GM12892 (cell line): ENCODE results near the gene IRS1.

ENCODE experiments used
- DNase-seq: peaks from one replicate; pipeline ENCODE4 v3.0.0; 2011; ENCODE audit not compliant: insufficient read length
- FAIRE-seq: peaks from 2 replicates; lab custom pipeline; 2011; peaks lifted over from hg19 to GRCh38; lab: Jason Lieb, UNC
- POLR2A ChIP-seq: IDR thresholded peaks from 2 replicates; pipeline ENCODE4 v1.6.1; 2011; ENCODE audit warnings: low read depth, low read length, control low read depth
- POLR2AphosphoS5 ChIP-seq: IDR thresholded peaks from 2 replicates; pipeline ENCODE4 v1.6.1; 2011; ENCODE audit warnings: low read depth, low read length, control low read depth
- TAF1 ChIP-seq: IDR thresholded peaks from 2 replicates; pipeline ENCODE4 v1.6.1; 2011; ENCODE audit warnings: low read depth, mild to moderate bottlenecking, control low read depth, low read length, borderline replicate concordance

The IRS1 gene

DNA sequence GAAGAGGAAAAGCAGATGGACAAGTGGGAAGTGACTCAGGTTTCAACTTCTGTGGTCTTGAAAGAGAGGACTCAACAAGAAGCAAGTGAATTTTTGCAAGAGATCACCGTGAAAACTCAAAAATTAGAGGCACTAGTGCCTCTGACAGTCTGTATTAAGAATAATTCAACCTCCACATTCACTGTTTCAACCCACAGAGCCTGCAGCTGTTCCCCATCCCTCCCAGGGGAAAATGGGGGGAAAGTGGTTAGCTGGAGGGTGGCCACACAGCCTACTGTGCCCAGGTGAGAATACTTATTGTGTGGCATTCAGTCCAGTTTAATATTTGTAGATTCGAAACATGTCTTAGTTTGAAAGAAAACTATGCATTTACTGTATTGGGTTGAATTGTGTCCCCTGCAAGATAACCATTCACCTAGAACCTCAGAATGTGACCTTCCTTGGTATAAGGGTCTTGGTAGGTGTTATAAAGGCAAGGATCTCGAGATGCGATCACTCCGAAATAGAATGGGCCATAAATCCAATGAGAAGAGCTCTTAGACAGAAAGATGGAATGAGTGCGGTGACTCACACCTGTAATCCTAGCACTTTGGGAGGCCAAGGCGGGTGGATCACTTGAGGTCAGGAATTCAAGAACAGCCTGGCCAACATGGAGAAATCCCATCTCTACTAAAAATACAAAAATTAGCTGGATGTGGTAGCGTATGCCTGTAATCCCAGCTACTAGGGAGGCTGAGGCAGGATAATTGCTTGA is 94.3 kb downstream of the IRS1 start:
- TF ChIP-seq POLR2AphosphoS5 = no peak
- TF ChIP-seq TAF1 = no peak
- no peak for TF ChIP-seq POLR2A
- FAIRE-seq (no peak), DNase-seq (no peak)

DNA sequence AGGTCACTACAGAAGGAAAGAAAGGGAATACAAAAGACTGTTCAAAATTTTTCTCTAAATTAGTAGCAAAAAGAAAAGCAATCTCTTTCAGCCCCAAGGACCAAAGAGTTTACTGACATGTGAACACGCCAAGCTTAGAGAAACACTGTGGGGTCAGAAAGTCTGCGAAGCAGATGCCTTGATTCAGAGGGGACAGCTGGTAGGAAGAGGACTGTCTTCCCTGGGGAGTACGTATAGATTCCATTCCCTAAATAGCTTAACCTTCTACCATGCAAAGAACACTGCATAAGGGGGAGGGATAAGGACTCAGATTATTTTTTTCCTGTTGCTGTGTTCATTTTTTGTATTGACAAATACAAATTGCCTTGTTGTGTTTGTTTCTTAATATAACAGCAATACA is 96.1 kb downstream of the IRS1 start:
- DNase-seq = no peak
- FAIRE-seq = no peak
- TF ChIP-seq TAF1 = no peak
- no peak for TF ChIP-seq POLR2AphosphoS5
- TF ChIP-seq POLR2A = no peak

DNA sequence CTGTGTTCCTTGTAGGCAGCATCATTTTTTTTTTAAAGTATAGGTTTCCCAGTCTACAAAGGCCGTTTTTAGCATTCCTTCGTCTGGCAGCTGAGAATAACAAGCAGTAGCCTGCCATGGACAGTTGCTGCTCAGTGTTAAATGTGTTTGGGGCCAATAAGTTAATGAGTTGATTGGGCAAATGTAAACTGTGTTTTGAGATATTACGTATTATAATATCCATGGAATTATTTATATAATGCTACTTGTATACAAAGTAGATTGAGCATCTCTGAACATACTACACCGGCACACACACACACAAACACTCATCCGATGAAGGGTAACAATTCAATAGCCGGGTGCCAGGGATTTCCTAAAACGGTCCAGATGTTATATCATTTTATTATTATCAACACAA is 97.2 kb downstream of the IRS1 start:
- no peak for TF ChIP-seq POLR2A
- TF ChIP-seq TAF1 = no peak
- TF ChIP-seq POLR2AphosphoS5 = no peak
- DNase-seq = no peak
- no peak for FAIRE-seq

DNA sequence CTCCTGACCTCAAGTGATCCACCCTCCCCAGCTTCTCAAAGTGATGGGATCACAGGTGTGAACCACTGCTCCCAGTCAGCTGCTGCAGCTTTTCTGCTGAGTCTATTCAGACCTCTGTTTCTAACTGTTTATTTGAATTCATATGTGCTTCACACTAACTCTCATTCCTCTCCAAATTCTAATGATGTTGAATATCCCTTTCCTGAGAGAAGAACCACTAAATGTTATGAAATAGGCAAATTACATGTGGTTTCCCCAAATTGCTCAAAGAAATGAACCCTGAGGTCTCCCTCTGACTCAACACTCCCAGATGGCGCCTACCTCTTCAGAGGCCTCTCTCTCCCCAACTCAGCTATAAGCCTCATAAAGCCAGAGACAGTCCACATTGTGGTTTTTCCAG is 98.6 kb downstream of the IRS1 start:
- FAIRE-seq (no peak), DNase-seq (no peak)
- TF ChIP-seq POLR2AphosphoS5 = no peak
- TF ChIP-seq TAF1 = no peak
- no peak for TF ChIP-seq POLR2A

DNA sequence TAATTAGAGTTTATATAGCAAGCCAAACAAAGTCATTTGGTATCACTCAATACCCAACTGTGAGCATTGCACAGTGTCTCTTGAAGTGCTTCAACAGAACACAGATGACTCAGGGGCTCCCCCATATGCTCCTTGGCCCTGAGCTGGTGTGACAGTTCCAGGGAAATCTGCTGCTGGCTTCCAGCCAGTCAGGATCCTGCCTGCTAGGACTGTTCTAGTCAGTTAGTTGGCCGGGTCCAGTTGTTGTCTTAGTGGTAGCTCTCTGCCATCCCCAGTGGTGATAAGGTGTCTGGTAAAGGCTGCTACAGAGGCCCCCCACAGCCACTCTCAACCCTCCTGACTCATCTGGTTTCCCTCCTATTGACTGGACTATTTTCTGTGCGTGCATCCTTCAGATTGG is 100.3 kb downstream of the IRS1 start:
- DNase-seq (no peak), FAIRE-seq (no peak)
- no peak for TF ChIP-seq POLR2AphosphoS5
- no peak for TF ChIP-seq TAF1
- TF ChIP-seq POLR2A = no peak

DNA sequence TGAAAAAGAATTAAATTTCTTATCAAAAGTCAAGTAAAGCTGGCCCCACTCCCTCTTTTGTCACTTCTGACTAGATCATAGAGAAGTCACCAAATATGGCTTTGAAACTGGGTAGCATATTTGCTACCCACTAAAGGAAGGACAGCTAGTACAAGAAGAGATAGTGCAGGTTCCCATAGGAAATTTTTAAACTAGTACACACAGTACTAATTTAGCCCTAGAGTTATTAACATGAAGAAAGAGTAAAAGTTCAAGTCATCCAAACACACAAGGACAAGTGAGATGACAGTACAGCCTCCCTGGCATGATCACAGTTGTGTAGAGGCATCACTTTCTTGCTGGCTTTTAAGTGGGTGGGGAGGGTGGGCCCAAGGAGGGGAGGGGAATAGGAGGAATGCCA is 100.9 kb downstream of the IRS1 start:
- DNase-seq (no peak), FAIRE-seq (no peak)
- TF ChIP-seq POLR2AphosphoS5 (no peak), TAF1 (no peak), POLR2A (no peak)

DNA sequence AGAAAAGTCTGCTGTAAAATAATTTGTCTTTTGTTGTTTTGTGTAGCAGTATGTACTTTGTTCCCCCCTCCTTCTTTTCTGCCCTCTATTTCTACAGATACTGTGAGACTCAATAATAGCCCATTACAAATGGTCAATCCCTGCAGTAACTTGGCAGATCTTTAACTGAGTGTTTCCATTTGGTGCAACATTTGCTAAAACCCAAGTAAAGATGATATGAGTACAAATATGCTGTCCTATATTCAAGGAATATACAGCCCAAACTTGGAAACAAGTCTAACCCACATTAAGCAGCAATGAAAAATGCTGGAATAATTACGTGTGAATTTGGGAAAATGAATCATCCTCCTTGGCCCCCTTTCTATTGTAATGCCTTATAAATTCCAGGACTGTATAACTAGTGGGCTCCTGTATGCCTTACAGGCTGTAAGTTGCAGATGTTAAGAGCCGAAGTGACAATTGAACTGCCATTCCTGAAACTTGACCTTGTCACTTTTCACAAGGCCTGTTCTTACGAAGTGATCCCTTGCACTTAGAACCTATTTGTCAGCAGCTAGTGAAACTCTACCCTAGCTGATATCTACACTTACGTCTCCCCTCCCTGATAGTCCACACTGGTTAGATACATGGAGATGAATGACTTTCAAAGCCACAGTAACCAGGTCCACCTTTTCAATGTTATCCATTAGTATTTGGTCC is 104.9 kb downstream of the IRS1 start:
- no peak for TF ChIP-seq POLR2AphosphoS5
- no peak for TF ChIP-seq TAF1
- TF ChIP-seq POLR2A = no peak
- DNase-seq (no peak), FAIRE-seq (no peak)

DNA sequence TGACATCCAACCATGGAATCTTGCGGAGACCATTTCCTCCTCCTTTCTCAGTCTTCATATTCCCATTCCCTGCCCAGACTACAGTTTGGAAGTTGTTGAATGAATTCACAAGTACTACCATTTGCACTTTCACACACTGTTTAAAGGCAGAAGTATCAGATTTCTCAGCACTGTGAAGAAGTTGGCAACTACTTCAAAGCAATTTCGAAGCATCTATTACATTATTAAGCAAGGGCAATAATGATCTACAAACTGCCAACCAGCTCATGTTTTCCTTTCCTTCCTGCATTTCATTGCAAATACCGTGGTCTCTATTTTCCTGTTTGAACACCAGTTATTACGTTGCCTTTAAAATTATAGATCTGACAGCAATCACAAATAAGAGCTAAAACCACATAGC is 105.5 kb downstream of the IRS1 start:
- DNase-seq = no peak
- TF ChIP-seq POLR2AphosphoS5 (no peak), TAF1 (no peak), POLR2A (no peak)
- FAIRE-seq = no peak

DNA sequence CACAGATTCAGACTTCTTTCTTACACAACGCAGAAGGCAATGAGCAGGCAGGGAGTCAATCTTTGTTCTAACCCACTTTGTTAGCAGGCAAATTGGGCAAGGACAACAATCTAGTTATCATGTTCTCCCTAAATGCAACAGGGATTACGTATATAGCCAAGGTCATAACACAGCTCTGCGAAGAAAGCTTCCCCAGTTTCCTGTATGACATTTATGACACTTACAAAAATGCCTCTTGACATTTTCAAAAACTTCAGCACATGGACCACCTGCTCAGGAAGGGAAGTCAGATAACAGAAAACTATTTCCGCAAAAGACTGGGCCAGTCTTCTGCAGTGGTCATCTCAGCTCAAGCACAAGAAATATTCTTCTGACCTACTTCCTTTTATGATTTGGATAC is 106.1 kb downstream of the IRS1 start:
- FAIRE-seq (no peak), DNase-seq (no peak)
- TF ChIP-seq POLR2AphosphoS5 (no peak), POLR2A (no peak), TAF1 (no peak)

DNA sequence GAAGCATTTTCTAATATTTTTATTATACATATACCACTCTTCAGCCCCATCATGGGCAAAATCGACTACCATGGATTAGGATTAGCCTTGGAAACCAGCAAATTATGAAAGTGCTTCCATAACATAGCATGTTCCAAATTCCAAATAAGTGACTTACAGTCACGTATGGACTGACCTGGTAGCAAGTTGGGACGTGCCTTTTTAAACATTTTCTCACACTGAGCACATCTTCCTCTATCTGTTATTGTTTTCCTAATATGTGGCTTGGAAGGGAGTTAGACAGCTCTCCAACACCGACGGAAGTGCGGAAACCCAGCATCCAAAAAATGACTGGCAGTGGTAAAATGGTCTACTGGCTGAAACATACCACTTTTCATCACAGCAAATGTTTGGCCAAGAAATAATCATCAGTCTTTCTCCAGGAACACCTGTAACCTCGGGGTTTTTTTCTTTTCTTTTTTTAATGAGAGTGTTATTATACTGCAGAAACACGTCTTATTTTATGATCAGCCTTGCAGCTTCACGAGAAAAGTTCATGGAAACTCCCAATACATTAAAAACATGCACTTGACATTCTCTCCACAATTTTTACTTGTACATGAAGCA is 107.0 kb downstream of the IRS1 start:
- FAIRE-seq = no peak
- no peak for TF ChIP-seq POLR2A
- no peak for TF ChIP-seq TAF1
- TF ChIP-seq POLR2AphosphoS5 = no peak
- DNase-seq = no peak

DNA sequence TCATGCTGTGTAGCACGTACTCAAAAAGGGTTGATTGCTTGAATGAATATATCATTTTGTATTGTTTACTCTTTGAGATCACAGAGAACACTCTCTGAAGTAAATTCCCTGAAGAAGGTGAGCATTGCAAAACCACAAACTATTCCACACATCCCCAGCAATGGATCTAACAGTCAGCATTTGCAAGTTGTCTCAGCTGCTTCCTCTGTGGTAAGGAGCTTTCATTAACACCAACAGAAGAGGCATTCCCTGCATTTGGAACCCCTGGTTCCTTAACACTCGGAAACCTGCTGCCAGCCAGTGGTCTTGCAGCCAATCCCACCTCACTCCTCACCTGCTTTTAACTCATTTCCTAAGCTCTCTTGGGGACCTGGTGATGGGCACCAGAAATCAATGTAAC is 108.4 kb downstream of the IRS1 start:
- DNase-seq = no peak
- TF ChIP-seq POLR2A = no peak
- no peak for TF ChIP-seq POLR2AphosphoS5
- TF ChIP-seq TAF1 = no peak
- FAIRE-seq = no peak

DNA sequence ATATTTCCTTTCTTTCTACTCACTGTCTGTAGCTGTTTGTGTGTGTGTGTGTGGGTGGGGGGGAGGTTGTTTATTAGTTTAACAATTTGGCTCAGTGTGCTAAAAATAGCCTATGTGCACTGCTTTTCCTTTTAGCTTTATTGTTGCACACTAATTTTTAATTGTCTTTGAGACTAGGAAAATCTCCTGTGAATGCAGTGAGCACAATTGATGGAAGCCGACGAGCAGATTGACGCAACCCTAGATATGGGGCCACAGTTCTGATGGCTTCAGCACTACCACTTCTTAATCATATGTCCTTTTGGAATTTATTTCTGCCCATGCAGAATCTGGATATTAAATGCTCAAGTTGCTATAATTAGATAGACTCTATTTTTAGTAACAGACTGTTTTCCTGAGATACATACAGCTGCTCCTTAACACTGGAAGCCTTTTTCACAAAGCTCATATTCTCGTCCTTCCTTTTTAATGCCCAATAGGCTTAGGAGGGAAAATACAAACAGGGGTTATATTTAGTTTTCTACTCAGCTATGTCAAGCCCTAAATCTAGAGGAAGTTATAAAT is 109.1 kb downstream of the IRS1 start:
- FAIRE-seq (no peak), DNase-seq (no peak)
- TF ChIP-seq TAF1 (no peak), POLR2AphosphoS5 (no peak)
